Lower leg skin (tissue), 4 donors: Measurements from ENCODE around the gene IPO11. TPM values are rescaled to one million over a fixed set of nuclear protein-coding genes. Genes with fewer than 3 reads are reported as not detected.
"Not testable (repeated sequence)": the region's sequence is repeated elsewhere in the genome, so short reads cannot be mapped to it uniquely, and the experiment has no call there.

ENCODE experiments used
- DNase-seq, 2 donors: peaks; one replicate each; pipeline ENCODE4 v3.0.0-alpha.2; 2019; ENCODE audit warnings: low spot score in 2 of 2
- H3K4me3 ChIP-seq: fragments of 200-600 bp; sonication (generic); 2 replicates; pipeline ENCODE4 v1.5.1; 2017; ENCODE audit warnings: mild to moderate bottlenecking, low read depth; ENCODE audit not compliant: poor library complexity, severe bottlenecking
- POLR2A ChIP-seq, 2 donors: fragments of 450-650 bp; IDR thresholded peaks; one replicate each; pipeline ENCODE4 v1.6.1; 2016 to 2017; ENCODE audit warnings: antibody characterized with exemption in 2 of 2, mild to moderate bottlenecking in 1 of 2, moderate library complexity in 1 of 2
- WGBS, 2 donors: methylation state at CpG; one replicate each; pipeline ENCODE4 v1.1.5; 2018; 5-methylcytosine and 5-hydroxymethylcytosine counted together
- intact Hi-C: fragments of 100-400 bp; cut with DNase I; formaldehyde crosslinking; loops from one replicate; pipeline ENCODE4 v1.15.0; 2023; ENCODE audit warnings: low total_unique reads
- total RNA-seq, 4 donors: library from RNA; depleted of rRNA; stranded (reverse); fragments of >200 nt; gene quantifications; one replicate each; pipeline ENCODE4 v1.1.0, GENCODE V29; 2016
- TF ChIP-seq, protein P1 (sequence below), 3 donors: fragments of 450-650 bp; IDR thresholded peaks; one replicate each; pipeline ENCODE4 v1.5.1; 2016; ENCODE audit warnings: antibody characterized with exemption in 3 of 3, mild to moderate bottlenecking in 3 of 3, moderate library complexity in 2 of 3

The IPO11 gene
- total RNA-seq, 4 donors from 2014 or later, result 12.9 to 21.8 (median 15.2) TPM

DNA sequence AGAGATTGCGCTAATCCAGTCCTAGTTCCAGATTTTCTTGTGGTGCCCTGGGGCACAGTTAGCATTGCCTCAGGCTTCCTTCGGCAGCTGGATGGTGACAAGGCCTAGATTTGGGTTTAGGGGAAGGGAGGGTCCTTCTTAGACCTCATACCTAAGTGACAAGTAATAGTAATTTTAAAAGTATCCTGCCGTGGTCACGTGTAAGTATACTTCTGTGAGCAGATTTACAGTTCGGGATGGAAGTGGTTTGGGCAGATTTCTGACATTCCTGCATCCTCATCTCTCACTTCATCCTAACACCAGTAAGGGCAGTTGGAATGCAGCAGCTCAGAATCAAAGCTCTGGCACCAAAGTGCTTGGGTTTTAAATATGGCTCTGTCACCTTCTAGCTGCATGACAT lies 237.6 kb downstream of the IPO11 start:
- DNase-seq, result no peak
- 58 to 63% methylated on average over 5 of the region's 5 CpGs for WGBS, 2 donors
- H3K4me3 ChIP-seq, result no peak overlapping the region
- intact Hi-C loops, result no loop called here
- TF ChIP-seq, protein P1, sequence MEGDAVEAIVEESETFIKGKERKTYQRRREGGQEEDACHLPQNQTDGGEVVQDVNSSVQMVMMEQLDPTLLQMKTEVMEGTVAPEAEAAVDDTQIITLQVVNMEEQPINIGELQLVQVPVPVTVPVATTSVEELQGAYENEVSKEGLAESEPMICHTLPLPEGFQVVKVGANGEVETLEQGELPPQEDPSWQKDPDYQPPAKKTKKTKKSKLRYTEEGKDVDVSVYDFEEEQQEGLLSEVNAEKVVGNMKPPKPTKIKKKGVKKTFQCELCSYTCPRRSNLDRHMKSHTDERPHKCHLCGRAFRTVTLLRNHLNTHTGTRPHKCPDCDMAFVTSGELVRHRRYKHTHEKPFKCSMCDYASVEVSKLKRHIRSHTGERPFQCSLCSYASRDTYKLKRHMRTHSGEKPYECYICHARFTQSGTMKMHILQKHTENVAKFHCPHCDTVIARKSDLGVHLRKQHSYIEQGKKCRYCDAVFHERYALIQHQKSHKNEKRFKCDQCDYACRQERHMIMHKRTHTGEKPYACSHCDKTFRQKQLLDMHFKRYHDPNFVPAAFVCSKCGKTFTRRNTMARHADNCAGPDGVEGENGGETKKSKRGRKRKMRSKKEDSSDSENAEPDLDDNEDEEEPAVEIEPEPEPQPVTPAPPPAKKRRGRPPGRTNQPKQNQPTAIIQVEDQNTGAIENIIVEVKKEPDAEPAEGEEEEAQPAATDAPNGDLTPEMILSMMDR (IDR thresholded peaks at IDR 0.05), result no peak
- no peak for TF ChIP-seq POLR2A (IDR thresholded peaks at IDR 0.05)

DNA sequence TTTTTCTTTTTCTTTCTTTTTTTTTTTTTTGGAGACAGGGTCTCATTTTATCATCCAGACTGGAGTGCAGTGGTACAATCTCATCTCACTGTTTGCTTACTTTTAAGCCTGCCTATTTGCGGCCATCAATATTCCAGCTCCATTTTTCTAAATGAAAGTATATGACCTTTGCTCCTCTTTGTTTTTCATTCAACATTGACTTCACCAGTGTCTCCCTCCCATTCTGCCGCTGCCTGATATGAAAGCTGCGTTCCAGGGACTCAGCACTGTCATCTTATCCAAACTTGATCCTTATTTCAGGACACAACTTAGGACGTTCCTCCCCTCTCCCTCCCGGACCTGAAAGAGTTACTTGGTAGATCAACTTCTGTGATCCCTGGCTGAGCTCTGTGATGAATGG lies 239.7 kb downstream of the IPO11 start:
- intact Hi-C loops, result no loop called here
- TF ChIP-seq POLR2A (IDR thresholded peaks at IDR 0.05), result no peak
- TF ChIP-seq, protein P1 (IDR thresholded peaks at IDR 0.05), result no peak
- DNase-seq, result no peak
- 84 to 90% methylated on average over 5 of the region's 5 CpGs for WGBS, 2 donors
- no peak overlapping the region for H3K4me3 ChIP-seq

DNA sequence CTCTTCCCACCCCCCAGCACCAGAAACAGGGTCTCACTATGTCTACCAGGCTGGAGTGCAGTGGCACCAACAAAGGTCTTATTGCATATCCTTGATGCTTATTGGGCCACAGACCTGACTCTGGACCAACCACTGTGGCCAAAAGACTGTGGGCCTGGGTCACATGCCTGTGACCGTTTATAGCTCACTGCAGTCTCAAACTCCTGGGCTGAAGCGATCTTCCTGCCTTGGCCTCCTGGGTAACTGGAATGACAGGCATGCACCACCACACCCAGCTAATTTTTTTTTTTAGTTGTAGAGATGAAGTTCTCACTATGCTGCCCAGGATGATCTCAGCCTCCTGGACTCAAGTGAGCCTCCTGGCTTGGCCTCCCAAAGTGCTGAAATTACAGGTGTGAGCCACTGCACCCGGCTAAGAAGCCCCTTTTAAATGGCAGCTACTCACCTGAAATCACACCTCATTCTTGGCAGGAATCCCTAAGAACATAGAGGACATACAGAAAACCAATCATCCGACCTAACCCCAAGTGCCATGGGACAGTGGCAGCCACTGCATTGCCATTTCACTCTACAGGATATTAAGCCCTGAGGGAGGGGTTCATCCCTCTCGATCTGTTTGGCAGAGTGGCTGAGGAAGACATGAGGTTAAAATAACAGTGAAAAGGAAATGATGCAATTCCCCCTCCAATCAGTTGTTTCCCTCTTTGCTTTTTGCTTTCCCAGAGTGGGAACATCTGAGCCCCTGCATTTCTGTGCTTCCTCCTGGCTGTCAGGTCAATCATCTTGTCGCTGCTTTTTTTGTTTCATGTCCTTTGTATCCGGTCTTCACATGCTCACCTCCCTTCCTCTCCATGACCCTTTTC lies 240.7 kb downstream of the IPO11 start:
- TF ChIP-seq, protein P1 (IDR thresholded peaks at IDR 0.05), result no peak
- no peak for TF ChIP-seq POLR2A (IDR thresholded peaks at IDR 0.05)
- WGBS, 2 donors, result 49 to 56% methylated on average over 7 of the region's 7 CpGs
- intact Hi-C loops, result no loop called here
- DNase-seq, result no peak
- H3K4me3 ChIP-seq, result no peak overlapping the region

DNA sequence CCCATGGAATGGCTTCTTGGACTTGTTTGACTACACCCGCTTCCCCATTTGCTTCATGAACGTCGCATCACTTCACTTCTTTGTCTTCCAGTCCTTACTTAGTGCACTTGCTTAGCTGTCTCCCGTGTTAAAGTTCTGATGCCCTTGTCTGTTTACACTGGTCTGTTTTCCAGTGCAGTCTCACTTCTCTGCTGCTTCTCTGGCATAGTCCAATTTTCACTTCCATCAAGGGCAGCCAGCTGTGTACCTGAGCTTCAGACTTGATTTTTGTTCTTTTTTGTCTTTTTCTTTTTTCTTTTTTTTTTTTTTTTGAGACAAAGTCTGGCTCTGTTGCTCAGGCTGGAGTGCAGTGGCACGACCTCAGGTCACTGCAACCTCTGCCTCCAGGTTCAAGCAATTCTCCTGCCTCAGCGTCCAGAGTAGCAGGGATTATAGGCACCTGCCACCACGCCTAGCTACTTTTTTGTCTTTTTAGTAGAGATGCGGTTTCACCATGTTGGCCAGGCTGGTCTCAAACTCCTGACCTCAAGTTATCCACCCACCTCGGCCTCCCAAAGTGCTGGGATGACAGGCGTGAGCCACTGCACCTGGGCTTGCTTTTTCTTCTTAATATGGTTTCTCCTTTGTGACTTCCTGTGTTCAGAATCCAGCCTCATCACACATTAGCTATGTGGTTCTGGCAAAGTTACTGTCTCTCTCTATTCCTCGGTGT lies 241.5 kb downstream of the IPO11 start:
- WGBS, 2 donors, result 77 to 80% methylated on average over 11 of the region's 11 CpGs
- intact Hi-C loops, result no loop called here

DNA sequence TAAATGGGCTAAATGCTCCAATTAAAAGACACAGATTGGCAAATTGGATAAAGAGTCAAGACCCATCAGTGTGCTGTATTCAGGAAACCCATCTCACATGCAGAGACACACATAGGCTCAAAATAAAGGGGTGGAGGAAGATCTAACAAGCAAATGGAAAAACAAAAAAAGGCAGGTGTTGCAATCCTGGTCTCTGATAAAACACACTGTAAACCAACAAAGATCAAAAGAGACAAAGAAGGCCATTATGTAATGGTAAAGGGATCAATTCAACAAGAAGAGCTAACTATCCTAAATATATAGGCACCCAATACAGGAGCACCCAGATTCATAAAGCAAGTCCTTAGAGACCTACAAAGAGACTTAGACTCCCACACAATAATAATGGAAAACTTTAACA lies 245.2 kb downstream of the IPO11 start:
- DNase-seq, intact Hi-C loops, H3K4me3 ChIP-seq: not testable (repeated sequence)

More for the DNA sequence above, 241.5 kb downstream of the IPO11 start:
- TF ChIP-seq, protein P1 (IDR thresholded peaks at IDR 0.05), result no peak
- TF ChIP-seq POLR2A (IDR thresholded peaks at IDR 0.05), result no peak
- no peak overlapping the region for H3K4me3 ChIP-seq
- DNase-seq, result no peak

DNA sequence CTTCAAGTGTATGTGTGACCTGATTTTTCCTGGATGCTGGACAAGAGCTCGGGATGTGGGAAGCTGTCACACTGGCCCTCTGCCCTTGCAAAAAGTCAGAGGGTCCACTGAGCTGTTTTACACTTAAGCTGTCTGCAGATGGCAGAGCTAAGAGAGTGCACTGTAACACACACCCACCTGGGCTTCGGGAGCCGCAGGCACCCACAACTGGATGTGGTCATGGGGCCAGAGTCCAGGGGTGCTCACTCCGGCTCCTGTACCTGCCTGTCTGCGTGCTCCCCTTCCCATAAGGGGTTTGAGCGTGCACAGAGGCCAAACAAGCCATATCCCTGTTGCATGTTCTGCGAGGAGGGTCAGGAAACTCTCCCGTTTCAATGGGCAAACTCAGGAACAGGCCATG lies 248.6 kb downstream of the IPO11 start:
- no peak for DNase-seq
- no peak overlapping the region for H3K4me3 ChIP-seq
- WGBS, 2 donors, result 82 to 87% methylated on average over 8 of the region's 8 CpGs
- intact Hi-C loops, result no loop called here
- TF ChIP-seq, protein P1 (IDR thresholded peaks at IDR 0.05), result no peak
- no peak for TF ChIP-seq POLR2A (IDR thresholded peaks at IDR 0.05)
